Testis (tissue), 2 donors: ENCODE data around the gene ADSS1.

Source experiments
- CTCF ChIP-seq, 3 experiments: fragments of 450-650 bp in 2 of 3; fragments of 200-600 bp in 1 of 3; sonication (generic) in 1 of 3; IDR thresholded peaks; one replicate each; pipeline ENCODE4 v1.5.1; 2016 to 2019; ENCODE audit warnings: antibody characterized with exemption in 3 of 3, mild to moderate bottlenecking in 2 of 3, moderate library complexity in 1 of 3
- POLR2A ChIP-seq: fragments of 450-650 bp; IDR thresholded peaks from one replicate; pipeline ENCODE4 v1.6.1; 2017; ENCODE audit warnings: antibody characterized with exemption, mild to moderate bottlenecking, moderate library complexity

- TF ChIP-seq CTCF (IDR thresholded peaks at IDR 0.05), result no peak
- TF ChIP-seq POLR2A, result no peak
These were observed 33.9 kb upstream of the ADSS1 start for GRCh38 chr14:104689881-104690711.
